Heart right ventricle (tissue), 16 donors: ENCODE data around the gene XPO4. TPM values are rescaled to one million over a fixed set of nuclear protein-coding genes. Genes with fewer than 3 reads are reported as not detected.

ENCODE experiments used
- ATAC-seq, 8 donors: fragments of 200-7000 bp; cut with Tn5 transposase; one replicate each; pipeline ENCODE4 v1.9.1; 2020; ENCODE audit warnings: mild to moderate bottlenecking in 8 of 8, moderate library complexity in 8 of 8, moderate number of reproducible peaks in 1 of 8
- DNase-seq, 2 donors: peaks; one replicate each; pipeline ENCODE4 v3.0.0-alpha.2; 2020
- H3K27ac ChIP-seq, 10 donors: fragments of 200-600 bp; sonication (generic) in 2 of 10; one replicate each; pipeline versions ENCODE4 v1.5.0 to v1.8.0; 2020 to 2022; ENCODE audit warnings: mild to moderate bottlenecking in 3 of 10
- H3K27me3 ChIP-seq, 7 donors: fragments of 200-600 bp; one replicate each; pipeline ENCODE4 v1.8.0; 2021 to 2022; ENCODE audit warnings: mild to moderate bottlenecking in 2 of 7
- H3K36me3 ChIP-seq, 9 donors: fragments of 200-600 bp; sonication (generic) in 1 of 9; one replicate each; pipeline versions ENCODE4 v1.5.0 to v1.8.0; 2020 to 2022; ENCODE audit warnings: mild to moderate bottlenecking in 2 of 9
- H3K4me1 ChIP-seq, 9 donors: fragments of 200-600 bp; sonication (generic) in 1 of 9; one replicate each; pipeline versions ENCODE4 v1.5.0 to v1.8.0; 2020 to 2022; ENCODE audit warnings: mild to moderate bottlenecking in 4 of 9
- H3K4me3 ChIP-seq, 10 donors: fragments of 200-600 bp; sonication (generic) in 2 of 10; one replicate each; pipeline versions ENCODE4 v1.5.0 to v1.8.0; 2020 to 2022; ENCODE audit warnings: mild to moderate bottlenecking in 7 of 10, moderate library complexity in 2 of 10
- H3K9me3 ChIP-seq, 11 donors: fragments of 200-600 bp in 10 of 11; sonication (generic) in 2 of 11; one replicate each; pipeline versions ENCODE4 v1.5.0 to v1.8.0; 2013 to 2022; ENCODE audit warnings: mild to moderate bottlenecking in 2 of 11, control low read depth in 1 of 11, moderate library complexity in 1 of 11
- WGBS, 2 donors: extraction: QIAGEN DNeasy Blood & Tissue Kit; methylation state at CpG; one replicate each; pipeline ENCODE4 v1.1.7; 2013; ENCODE audit warnings: inconsistent platforms in 1 of 2; 5-methylcytosine and 5-hydroxymethylcytosine counted together
- intact Hi-C, 10 donors: fragments of 100-400 bp; cut with DNase I; formaldehyde crosslinking; loops; one replicate each; pipeline versions ENCODE4 v1.11.1 to v1.14.2; 2022
- polyA plus RNA-seq, 2 donors: library from polyadenylated mRNA; stranded (reverse); fragments of 200-250 nt; gene quantifications; one replicate each; pipeline ENCODE4 v1.2.3, GENCODE V29; 2013
- total RNA-seq, 10 donors: library from RNA; stranded (reverse); fragmentation: NEBNext Ultra II Directional in 3 of 10; extraction: Animal tissue kit (Norgen Biotek cat#: 25700) in 3 of 10; gene quantifications; one replicate each; pipeline versions ENCODE4 v1.2.1 to v1.2.4, GENCODE V29; 2021 to 2023
- TF ChIP-seq, protein P1 (sequence below), 9 donors: fragments of 200-600 bp; sonication (generic) in 2 of 9; IDR thresholded peaks; one replicate each; pipeline versions ENCODE4 v1.5.0 to v1.8.0; 2021 to 2022; ENCODE audit warnings: antibody characterized with exemption in 9 of 9, mild to moderate bottlenecking in 5 of 9, moderate library complexity in 1 of 9
- donor health status: Arrhythmogenic right ventricular cardiomyopathy.
- donor health status: ischemic (EF 13 %, LVEDD 7.1; RV severe dilation, severe dysfunction).
- donor health status: healthy with polysubstance abuse.
- donor health status: DM: no; HTN: yes; CAD: no.
- donor health status: DM: no; HTN: no; CAD: no.
- donor health status: ischemic (EF 25% LVEDD 6.9; RV normal size, moderate dysfunction).
- donor health status: ischemic (EF 25% LVEDD 5.7; RV mildly dilated, moderate dysfunction).
- donor health status: healthy.
- donor health status: DM: yes; HTN: yes; CAD: no.
- donor health status: Ischemic cardiomyopathy.
- donor health status: ischemic (EF 35%, LVEDD 5.7; RV mildly dilated, moderate dysfunction).
- donor health status: nonischemic (EF 11% LVEDD 7.7; RV severe dilation, severe dysfunction).
- donor health status: DM: yes; HTN: yes; CAD: no.
- donor health status: PGD.
- donor health status: ischemic (EF 29% LVEDD 5.4; RV normal size, mild dysfunction).
- donor health status: nonischemic (EF 23%, LVEDD 6.1; RV moderate dilation, normal function).

XPO4 gene
- total and polyA plus RNA-seq, 12 donors = 3.5 to 68.1 (median 37.1) TPM

GRCh38 chr13:20801707-20802106 lies 100.8 kb downstream of the XPO4 start:
- Histone ChIP-seq H3K4me1 (peaks cover 0 to 23% (median 8%) of the 10 kb centered on the region in 9 donors), H3K4me3 (no peak overlapping the region), H3K27me3 (no peaks in the 10 kb centered on the region), H3K27ac (peak overlapping the region in 1 of 10 donors; percentile 15), H3K9me3 (no peaks in the 10 kb centered on the region), H3K36me3 (peaks cover 0 to 79% (median 15%) of the 10 kb centered on the region in 9 donors)
- intact Hi-C loops = no loop called here
- DNase-seq (no peak), ATAC-seq (peak in 1 of 8 donors; percentile 22)
- 27 to 28% methylated on average over 2 of the region's 2 CpGs for WGBS, 2 donors
- TF ChIP-seq, protein P1, sequence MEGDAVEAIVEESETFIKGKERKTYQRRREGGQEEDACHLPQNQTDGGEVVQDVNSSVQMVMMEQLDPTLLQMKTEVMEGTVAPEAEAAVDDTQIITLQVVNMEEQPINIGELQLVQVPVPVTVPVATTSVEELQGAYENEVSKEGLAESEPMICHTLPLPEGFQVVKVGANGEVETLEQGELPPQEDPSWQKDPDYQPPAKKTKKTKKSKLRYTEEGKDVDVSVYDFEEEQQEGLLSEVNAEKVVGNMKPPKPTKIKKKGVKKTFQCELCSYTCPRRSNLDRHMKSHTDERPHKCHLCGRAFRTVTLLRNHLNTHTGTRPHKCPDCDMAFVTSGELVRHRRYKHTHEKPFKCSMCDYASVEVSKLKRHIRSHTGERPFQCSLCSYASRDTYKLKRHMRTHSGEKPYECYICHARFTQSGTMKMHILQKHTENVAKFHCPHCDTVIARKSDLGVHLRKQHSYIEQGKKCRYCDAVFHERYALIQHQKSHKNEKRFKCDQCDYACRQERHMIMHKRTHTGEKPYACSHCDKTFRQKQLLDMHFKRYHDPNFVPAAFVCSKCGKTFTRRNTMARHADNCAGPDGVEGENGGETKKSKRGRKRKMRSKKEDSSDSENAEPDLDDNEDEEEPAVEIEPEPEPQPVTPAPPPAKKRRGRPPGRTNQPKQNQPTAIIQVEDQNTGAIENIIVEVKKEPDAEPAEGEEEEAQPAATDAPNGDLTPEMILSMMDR (IDR thresholded peaks at IDR 0.05) = no peak

GRCh38 chr13:20799726-20800416 lies 102.7 kb downstream of the XPO4 start:
- peaks cover 0 to 25% (median 9%) of the 10 kb centered on the region in 9 donors for H3K4me1 ChIP-seq
- intact Hi-C loops = no loop called here
- WGBS, 2 donors = 51 to 64% methylated on average over 6 of the region's 6 CpGs
- H3K36me3 ChIP-seq = peaks cover 0 to 80% (median 28%) of the 10 kb centered on the region in 9 donors
- H3K27ac ChIP-seq = no peak overlapping the region
- ATAC-seq (peak in 2 of 8 donors; percentile 25 to 70), DNase-seq (no peak)
- TF ChIP-seq, protein P1 (IDR thresholded peaks at IDR 0.05) = no peak
- H3K4me3 ChIP-seq = no peak overlapping the region
- no peaks in the 10 kb centered on the region for H3K27me3 ChIP-seq
- H3K9me3 ChIP-seq = no peaks in the 10 kb centered on the region

DNA sequence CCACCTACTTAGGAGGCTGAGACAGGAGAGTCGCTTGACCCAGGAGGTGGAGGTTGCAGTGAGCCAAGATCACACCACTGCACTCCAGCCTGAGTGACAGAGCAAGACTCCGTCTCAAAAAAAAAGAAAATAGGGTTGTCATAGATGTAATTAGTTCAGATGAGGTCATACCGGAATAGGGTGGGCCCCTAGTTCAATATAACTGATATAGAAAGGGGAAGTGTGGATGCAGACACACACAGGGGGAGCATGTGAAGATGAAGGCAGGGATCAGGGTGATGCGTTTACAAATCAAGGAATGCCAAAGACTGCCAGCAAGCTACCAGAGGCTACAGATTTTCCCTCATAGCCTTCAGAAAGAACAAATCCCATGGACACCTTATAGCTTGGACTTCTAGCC lies 104.5 kb downstream of the XPO4 start:
- intact Hi-C loops = no loop called here
- H3K36me3 ChIP-seq = peaks cover 0 to 95% (median 39%) of the 10 kb centered on the region in 9 donors
- peak overlapping the region in 1 of 10 donors; percentile 27 for H3K27ac ChIP-seq
- H3K4me3 ChIP-seq = no peak overlapping the region
- H3K9me3 ChIP-seq = no peaks in the 10 kb centered on the region
- no peaks in the 10 kb centered on the region for H3K27me3 ChIP-seq
- 71 to 75% methylated on average over 4 of the region's 4 CpGs for WGBS, 2 donors
- H3K4me1 ChIP-seq = peaks cover 0 to 25% (median 9%) of the 10 kb centered on the region in 9 donors
- TF ChIP-seq, protein P1 (IDR thresholded peaks at IDR 0.05) = no peak
- ATAC-seq (peak in 4 of 8 donors; percentile 13 to 47 (median 36)), DNase-seq (no peak)

GRCh38 chr13:20796791-20797508 lies 105.6 kb downstream of the XPO4 start:
- Histone ChIP-seq H3K27ac (peak overlapping the region in 2 of 10 donors; percentile 4 to 27), H3K36me3 (peaks cover 0 to 99% (median 39%) of the 10 kb centered on the region in 9 donors), H3K4me1 (peaks cover 0 to 23% (median 9%) of the 10 kb centered on the region in 9 donors), H3K9me3 (no peaks in the 10 kb centered on the region), H3K4me3 (no peak overlapping the region), H3K27me3 (no peaks in the 10 kb centered on the region)
- intact Hi-C loops = no loop called here
- TF ChIP-seq, protein P1 (IDR thresholded peaks at IDR 0.05) = no peak
- 54 to 59% methylated on average over 5 of the region's 5 CpGs for WGBS, 2 donors
- ATAC-seq = peak in 1 of 8 donors; percentile 10
- DNase-seq = no peak
